ENCODE measurements around the gene BAIAP2.

BAIAP2 gene, protein sequence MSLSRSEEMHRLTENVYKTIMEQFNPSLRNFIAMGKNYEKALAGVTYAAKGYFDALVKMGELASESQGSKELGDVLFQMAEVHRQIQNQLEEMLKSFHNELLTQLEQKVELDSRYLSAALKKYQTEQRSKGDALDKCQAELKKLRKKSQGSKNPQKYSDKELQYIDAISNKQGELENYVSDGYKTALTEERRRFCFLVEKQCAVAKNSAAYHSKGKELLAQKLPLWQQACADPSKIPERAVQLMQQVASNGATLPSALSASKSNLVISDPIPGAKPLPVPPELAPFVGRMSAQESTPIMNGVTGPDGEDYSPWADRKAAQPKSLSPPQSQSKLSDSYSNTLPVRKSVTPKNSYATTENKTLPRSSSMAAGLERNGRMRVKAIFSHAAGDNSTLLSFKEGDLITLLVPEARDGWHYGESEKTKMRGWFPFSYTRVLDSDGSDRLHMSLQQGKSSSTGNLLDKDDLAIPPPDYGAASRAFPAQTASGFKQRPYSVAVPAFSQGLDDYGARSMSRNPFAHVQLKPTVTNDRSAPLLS

DNA sequence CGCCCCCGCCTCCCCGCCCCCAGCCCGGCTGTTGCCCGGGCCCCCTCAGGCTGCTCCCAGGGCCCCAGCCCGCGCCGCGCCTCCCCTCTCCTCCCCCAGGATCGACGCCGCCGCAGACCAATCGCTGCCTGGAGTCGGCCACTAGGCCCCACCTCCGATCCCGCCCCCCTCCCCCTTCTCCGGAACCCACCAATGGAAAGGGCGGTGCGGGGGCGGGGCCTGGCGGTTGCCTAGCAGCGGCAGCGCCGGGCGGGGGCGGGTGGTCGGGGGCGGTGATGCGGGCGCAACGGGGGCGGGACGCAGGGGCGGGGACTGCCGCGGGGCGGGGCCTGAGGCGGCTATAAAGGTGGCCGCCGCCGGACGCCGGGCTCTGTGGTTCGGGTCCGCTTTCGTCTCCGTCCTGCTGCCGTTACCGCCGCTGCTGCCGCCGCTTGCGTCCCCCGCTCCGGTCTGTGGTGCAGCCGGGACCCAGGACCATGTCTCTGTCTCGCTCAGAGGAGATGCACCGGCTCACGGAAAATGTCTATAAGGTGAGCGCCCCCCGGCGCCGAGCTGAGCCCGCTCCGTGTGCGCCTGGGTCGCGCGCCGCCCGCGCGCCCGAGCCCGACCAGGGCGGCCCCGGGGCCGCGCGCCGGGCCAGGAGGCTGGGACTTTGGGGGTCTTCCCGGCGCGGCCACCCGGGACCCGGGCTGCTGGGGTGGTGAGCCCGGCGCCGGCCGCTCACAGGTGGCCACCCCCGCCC is at the start of gene BAIAP2:
BAIAP2 (plus strand) TSS at position 373 of the 742 bp plus-strand sequence; CDS start at position 477, 104 bp downstream.
- DNase-seq (ENCODE audit: low read depth in 1 of 2, low spot score in 1 of 2), result peak; percentile 97 to 99

DNA sequence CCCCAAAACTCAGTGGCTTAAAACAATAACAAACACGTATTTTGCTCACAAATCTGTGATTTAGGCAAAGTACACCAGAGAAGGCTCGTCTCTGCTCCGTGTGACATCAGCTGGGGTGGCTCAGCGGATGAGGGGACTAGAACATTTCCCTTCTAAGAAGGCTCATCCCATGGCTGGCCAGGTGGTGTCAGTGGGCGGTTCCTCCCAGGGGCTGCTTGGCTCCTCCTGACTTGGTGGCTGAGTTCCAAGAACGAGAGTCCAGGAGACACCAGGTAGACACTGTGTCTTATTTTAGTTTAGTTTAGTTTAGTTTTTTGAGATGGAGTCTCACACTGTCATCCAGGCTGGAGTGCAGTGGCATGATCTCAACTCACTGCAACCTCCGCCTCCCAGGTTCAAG is 48.9 kb upstream of the BAIAP2 start:
- no peak for DNase-seq (ENCODE audit: low read depth in 1 of 2, low spot score in 1 of 2)

DNA sequence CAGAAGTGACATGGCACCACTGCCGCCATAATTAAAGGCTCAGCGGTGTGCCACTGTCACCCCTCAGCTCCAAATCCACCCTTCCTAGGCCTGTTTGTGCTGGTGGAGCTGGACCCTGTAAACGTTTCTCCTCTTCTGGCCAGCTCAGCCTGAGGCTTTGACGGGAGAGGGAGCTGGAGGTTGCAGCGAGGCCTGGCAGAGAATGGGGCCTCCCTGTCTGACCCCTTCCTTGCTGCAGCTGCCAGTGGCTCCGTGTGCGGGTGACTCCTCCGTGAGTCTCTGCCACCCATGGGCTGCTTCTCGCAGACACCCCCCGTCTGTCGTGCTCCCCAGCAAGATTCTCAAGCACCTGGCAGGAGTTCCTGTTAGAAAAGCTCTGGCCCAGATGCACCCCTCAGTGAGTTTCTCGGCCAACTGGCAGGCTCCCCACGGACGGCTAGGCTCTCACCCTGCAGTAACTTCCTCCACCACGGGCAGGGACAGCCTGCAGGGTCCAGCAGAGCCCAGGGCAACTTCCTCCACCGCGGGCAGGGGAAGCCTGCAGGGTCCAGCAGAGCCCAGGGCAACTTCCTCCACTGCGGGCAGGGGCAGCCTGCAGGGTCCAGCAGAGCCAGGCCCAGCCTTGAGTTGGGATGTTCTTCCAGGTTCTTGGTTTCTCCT is 48.0 kb upstream of the BAIAP2 start:
- no peak for DNase-seq (ENCODE audit: low read depth in 1 of 2, low spot score in 1 of 2)

DNA sequence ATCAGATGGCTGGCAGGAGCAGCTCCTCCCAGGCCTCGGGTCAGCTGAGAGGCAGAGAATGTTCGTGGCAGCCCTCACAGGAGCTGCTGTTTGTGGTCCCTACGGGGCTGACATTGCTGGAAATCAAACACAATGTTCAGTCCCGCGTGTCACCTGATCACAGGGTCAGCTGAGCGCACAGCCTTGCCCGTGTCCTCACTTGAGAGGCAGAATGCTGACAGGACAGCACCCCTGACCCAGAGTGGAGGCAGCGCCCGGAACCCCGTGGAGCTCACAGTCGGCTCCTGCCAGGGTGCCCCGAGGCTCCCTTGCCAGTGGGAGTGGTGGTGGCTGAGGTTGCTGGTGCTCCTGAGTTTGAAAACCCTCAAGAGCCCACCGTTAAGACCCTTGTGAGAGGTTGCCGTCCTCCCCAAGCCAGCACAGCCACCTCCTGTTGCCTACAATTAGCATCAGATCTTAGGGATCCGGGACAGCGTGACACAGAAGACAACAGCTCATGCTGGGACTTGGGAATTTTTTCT is 47.0 kb upstream of the BAIAP2 start:
- DNase-seq (ENCODE audit: low read depth in 1 of 2, low spot score in 1 of 2), result no peak

DNA sequence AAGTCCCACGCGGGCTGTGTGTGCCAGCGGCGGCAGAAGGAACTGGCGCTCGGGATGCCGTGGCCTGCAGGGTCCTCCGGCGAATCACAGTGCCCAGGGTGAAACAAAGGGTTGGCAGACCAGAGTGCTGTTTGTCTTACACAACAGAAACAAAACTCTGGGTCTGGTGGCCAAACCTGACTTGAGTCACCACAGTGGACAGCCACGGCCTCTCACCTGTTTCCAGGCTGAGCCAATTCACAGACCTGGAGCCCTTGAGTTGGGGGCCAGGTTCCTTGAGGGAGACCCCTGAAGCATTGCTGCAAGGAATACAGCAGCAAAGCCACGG is 45.4 kb upstream of the BAIAP2 start:
- DNase-seq (ENCODE audit: low read depth in 1 of 2, low spot score in 1 of 2), result no peak

DNA sequence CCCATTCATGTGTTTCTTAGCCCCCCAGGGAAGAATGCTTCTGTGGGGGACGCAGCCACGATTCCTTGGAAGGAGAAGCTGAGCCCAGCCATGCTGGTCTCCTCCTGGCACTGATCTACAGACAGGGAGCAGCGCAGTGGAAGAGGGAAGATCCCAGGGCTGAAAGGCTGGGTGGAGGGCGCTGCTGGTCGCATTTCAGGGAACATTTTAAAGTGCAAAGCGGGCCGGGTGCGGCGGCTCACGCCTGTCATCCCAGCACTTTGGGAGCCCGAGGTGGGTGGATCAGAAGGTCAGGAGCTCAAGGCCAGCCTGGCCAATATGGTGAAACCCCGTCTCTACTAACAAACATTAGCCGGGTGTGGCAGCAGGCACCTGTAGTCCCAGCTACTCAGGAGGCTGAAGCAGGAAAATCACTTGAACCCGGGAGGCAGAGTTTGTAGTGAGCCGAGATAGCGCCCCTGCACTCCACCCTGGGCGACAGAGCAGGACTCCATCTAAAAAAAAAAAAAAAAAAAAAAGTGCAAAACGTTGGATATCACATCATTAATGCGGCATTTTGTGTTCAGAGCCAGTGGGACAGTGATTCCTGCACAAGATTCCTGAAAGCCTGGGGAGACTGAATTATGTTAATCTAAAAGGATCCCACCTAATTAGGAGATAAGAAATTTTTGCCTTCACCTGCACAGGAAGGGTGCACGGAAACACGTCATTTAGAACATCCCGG is 43.9 kb upstream of the BAIAP2 start:
- DNase-seq (ENCODE audit: low read depth in 1 of 2, low spot score in 1 of 2), result no peak

DNA sequence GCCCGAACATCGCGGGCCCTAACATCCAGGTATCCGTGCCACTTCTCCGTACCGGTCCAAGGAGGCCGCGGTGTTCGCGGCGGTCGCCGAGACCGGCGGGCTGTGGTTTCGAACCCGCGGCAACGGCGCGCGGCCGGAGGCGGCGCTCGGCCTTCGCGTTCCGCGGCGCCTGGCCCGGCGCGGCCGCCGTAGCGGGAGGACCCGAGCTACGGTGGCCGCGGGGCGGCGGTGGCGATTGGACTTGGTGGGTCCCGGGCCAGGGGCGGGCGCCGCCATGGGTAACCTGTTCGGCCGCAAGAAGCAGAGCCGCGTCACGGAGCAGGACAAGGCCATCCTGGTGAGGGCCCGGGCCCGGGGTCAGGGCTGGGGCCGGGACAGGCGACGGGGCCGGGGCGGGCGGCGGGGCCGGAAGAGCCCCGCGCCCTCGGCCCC is 43.3 kb upstream of the BAIAP2 start, which contains the start of gene CHMP6:
CHMP6 (plus strand) TSS at position 197 of the 432 bp plus-strand sequence; CDS start at position 275, 78 bp downstream.
- DNase-seq (ENCODE audit: low read depth in 1 of 2, low spot score in 1 of 2), result peak; percentile 59 to 69

DNA sequence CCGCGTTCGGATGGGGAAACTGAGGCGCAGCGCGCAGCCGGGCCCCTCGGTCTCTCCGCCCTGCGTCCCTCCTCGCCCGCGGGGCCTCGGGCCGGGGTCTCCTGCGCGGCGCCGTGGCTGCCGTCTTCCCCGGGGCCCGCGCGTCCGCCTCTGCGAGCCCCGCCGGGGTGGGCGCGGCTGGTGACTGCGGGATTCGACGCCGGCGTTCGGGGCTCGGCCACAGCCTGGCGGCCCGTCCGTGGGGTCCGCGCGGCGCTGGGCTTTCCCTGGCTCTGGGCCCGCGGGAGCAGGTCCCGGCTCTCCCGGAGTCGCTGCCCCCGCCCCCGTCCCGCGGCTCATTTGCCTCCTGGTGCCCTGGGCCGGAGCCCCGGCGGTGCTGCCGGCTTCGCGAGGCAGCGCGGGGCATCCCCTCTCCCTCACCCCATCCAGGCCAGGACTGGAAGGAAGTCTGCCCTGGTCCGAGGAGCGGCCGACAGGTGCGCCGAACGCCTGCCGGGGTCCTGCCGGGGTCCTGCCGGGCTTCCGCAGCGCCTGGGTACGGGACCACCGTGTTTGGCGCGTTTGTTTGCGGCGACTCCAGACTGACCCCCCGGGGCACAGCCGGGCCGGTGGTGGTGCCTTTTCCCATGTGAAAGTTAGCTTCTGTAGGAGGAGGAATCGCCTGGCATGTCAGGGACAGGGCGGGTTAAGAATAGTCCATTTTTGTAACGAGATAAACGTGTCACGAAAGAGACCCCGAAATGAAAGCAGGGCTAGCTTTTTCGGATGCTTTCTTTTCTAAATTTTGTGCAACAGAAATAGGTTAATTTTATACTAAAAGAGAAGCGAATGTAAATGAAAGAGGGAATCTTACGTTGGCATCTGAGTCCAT is 42.6 kb upstream of the BAIAP2 start:
- no peak for DNase-seq (ENCODE audit: low read depth in 1 of 2, low spot score in 1 of 2)

DNA sequence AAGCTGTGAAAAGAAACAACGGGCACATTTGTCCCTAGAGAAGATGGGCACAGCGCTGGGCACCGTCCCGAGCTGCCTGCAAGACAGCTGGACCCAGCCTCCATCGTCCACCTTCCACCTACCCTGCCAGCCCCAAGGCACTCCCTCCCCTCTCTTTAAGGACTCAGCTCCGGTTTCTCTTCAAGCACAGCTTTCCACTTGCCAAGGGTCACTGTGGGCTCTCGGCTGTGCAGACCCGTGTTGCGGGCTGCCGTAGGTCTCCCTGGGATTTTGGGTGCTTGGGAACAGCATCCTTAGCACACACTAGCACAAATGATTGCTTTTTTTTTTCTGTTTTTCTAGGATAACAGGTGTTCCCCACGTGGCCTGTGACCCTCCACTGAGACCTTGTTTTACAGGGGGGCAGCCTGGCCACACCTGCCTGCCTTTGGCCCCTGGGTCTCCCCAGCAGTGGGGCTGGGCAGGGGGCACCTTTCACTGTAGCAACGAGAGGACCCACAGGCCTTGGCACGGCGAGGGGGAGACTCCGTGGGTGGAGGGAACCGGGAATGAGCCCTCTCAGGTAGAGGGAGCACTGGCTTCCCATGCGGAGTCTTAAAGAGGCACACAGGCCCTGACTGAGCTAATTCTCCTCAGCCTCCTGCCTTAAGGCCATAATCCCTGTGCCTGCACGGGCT is 41.9 kb upstream of the BAIAP2 start:
- DNase-seq (ENCODE audit: low read depth in 1 of 2, low spot score in 1 of 2), result no peak

DNA sequence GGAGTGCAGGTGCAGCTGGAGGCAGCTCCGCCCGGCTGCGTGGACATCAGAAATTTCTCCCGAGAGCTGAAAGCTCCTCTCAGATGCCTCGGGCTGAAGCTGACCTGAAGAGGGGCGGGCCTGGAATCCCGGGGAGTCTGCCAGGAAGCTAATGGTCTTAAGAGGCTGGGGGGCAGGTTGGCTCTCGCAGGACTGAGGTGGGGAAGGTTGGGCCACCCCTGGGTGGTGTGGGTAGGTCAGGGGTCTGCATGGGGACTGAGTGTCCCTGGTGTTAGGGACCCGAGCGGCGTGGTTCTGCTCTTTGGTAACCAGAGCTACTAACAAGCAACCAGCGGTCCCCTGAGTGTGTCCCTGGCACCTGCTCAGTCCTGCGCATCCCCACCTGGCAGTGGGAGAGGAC is 39.8 kb upstream of the BAIAP2 start:
- DNase-seq (ENCODE audit: low read depth in 1 of 2, low spot score in 1 of 2), result no peak

DNA sequence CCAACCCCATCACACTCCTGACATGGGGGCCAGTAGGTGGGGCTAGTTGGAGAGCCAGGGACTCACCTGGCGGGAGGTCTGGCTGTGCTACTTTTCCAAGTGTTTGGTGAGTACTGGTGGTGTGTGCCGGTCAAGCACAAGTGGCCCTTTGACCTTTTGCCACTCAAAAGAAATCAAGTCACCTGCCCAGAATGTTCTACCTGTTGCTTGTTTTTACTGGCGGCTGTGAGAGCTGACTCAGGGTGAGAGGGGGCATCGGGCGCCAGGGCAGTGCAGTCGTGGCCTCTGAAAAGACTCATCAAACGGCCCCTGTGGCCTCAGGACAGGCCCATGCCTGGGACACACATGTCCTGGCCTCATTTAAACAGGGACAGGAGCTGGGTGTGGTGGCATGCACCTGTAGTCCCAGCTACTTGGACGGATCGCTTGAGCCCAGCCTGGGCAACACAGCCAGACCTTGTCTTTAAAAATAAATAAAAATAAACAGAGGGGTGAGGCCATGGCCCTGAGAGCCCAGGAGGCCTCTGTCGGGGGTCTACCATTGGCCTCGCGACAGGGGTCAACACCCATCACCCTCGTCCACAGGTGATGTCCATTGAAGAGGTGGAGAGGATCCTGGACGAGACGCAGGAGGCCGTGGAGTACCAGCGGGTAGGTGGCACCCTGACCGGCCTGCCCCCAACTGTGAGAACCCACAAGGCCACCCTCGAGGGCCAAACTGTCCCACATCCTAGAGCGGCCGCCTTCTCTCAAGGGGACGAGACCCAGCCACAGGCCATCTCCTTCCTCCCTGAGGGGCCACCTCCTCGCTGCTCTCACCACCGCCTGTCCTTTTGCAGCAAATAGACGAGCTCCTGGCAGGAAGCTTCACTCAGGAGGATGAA is 38.3 kb upstream of the BAIAP2 start:
- DNase-seq (ENCODE audit: low read depth in 1 of 2, low spot score in 1 of 2), result no peak

DNA sequence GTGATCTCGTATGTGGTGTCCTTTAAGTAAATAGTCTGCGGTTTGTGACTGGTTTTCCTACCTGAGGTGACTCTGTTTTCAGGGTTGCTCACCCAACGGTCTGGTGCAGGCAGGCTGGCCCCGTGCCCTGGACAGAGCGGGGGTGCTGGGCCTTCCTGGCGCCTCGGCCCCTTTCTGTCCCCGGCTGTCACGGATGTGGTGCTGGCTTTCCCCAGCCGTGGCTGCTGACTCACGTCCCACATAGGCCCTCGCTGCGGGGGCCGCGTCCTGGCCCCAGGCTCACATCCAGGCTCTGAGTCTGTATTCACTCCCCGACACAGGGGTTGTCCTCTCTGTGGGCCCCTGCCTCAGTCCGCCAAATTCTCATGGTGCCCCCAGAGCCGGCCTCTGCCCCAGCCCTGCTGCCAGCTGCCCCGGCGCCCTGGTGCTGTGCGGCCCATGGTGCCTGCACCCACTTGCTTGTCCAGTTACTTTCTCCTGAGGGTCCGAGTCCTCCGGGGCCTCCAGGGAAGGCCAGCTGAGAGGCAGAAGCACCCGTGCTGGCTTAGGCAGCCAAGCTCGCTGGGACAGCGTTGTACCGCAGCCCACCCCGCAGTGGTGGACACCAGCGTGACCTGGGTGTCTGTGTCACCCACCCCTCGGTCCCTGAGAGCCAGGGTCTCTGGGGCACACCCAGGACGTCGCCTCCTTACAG is 37.4 kb upstream of the BAIAP2 start:
- DNase-seq (ENCODE audit: low read depth in 1 of 2, low spot score in 1 of 2), result no peak

DNA sequence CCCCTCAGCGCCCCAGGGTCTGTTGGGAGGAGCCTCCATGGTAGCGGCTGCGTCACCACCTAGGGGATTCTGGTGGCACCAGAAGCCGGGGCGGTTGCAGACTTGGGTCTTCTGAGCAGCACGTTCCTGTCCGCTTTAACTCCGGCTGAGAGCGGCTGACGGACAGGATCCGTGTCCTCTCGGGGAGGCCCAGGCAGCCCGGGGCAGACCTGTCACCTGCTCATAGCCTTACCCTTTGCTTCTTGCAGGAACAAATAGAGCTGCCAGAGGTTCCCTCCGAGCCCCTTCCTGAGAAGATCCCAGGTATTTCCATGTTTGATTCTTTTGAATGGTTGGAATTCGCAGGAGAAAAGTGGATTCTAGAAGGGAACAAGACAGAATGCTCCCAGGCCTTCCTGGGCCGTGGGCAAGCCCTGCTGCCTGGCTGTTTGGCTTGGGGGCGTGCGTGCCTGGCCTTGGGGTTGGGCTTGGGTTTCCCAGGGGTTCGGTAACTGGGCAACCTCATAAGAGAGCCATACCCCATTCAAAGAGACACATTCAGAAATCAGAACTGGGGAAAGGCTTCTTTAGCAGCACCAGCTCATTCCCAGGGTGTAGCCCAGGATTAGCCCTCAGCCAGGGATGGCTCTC is 36.7 kb upstream of the BAIAP2 start:
- DNase-seq (ENCODE audit: low read depth in 1 of 2, low spot score in 1 of 2), result no peak

DNA sequence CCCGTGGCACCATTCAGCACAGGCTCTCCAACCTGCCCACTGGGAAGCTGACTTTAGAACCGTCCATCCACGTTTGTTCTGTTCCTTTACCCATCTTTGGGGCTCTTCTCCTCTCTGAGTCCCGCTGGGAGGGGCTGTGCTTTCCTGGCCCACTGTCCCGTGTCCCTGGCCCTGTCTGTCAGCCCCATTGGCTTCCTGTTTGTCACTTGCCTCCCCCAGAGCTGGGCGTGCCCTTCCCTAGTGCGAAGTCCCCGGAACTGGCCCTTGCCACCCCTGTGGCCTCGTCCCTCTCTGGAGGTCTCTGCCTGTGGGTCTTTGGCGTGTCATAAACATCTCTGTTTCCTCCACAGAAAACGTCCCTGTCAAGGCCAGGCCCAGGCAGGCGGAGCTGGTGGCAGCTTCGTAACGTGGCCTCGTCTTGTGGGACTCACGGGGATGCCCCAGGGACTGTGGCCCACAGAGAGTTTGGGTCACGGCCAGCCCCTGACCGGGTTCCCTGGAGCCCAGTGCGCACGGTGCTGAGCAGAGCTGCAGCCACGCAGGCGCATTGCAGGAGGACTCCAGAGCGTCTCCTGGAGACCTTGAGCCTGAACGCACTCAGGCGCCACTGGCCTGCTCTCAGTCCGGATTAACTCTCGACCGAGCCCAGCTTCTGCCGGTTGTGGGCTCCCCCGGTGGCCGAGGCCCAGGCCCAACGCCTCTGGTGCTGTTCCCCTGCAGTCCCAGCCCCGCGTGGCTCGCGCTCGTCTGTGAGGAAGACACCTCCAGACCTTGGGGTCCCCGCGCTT is 36.0 kb upstream of the BAIAP2 start:
- DNase-seq (ENCODE audit: low read depth in 1 of 2, low spot score in 1 of 2), result no peak

DNA sequence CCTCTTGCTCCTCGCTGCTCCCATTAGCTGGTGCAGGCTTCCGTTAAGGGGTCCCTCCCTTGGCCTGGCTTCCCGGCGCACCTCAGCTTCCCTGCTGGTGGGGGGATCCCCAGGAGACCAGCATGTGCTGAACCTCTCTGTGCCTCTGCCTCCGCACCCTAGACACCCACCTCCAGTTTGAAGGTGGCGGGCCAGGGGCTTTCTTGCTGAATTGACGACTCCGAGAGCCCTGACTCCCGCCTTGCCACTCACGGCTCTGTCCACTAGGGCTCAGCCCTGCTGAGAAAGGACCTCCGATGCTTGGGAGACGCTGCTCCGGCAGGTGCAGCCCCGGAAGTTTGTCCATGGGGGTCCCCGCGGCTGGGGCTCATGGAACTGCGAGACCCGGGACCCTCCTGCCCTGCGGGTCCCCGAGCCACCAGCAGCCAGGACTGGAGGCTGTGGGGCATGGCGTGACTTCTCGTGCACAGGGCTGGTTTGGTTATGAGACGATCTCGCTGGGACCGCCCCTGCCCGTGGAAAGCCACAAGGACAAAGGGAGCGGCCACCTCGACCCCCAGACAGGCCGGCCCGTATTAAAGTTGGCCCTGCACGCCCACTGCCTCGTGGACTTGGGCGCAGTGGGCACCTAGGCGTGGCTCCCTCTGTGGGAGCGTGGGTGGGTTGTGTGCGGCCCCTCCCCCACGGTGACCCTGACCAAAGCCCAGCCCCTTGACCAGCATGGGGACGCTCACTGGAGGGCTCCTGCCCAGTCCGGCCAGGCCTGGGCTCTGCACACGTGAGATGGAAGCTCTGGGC is 35.2 kb upstream of the BAIAP2 start:
- no peak for DNase-seq (ENCODE audit: low read depth in 1 of 2, low spot score in 1 of 2)

DNA sequence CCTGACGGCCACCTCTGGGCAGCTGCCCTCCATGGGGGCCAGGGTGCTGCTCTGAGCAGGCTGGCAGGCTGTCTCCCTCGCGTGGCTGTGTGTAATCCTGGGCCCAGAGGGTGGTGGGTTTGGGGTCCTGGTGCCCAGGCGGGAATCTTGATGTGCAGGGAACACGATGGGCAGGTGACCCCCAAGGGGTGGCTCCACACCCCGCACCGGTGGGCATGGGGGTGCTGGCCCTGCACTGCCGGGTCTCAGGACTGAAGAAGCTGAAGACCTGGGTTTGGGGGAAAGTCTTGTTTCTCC is 34.7 kb upstream of the BAIAP2 start:
- no peak for DNase-seq (ENCODE audit: low read depth in 1 of 2, low spot score in 1 of 2)
